ENCODE results near the gene ASXL2.
"Not testable (repeated sequence)": the region's sequence is repeated elsewhere in the genome, so short reads cannot be mapped to it uniquely, and the experiment has no call there.

ASXL2 gene

DNA sequence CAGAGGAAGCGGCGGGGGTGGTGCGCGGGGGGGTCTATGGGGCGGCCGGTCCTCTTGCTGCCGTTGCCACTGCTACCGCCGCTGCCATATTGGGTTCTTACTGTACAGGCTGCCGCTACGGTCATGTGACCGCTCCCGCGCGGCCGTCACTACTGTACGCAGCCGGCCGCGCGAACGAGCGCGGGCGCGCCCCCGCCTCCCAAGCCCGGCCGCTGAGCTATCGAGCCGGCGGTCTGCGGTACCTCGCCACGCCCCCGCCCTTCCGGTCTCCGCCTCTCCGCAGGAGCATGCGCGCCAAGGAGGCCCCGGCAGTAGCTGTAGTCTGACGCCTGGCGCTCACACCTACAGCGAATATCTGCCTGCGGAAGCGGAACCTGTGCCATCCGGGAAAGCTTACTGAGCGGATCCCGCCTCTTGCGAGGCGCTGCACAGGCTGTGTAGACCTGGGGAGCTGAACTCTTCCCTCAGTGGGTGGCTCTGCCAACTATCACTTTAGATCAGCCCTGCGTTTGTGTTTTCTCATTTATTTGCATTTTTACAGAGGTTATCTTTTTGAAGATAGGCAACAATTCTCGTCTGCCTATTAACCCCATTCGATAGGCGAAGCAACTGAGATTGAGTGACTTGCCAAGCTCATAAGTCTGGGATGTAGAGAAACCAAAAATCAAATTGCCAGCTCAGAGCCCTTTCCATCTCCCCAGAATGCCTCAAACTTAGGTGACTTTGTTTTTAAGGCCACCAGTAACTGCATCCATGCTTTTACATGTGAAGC lies at the start of gene ASXL2:
Gene ASXL2 (minus strand): TSS at position 127 of the 772 bp plus-strand sequence. CDS start 265 bp downstream, outside the sequence.
- FAIRE-seq: no peak

GRCh38 chr2:25926984-25927756 lies 48.9 kb upstream of the ASXL2 start:
- FAIRE-seq: no peak

- FAIRE-seq: no peak
Measured at GRCh38 chr2:25922501-25922900, 44.2 kb upstream of the ASXL2 start.

- no peak for FAIRE-seq
Measured at GRCh38 chr2:25920786-25921415, 42.6 kb upstream of the ASXL2 start.

GRCh38 chr2:25920336-25920735 lies 42.0 kb upstream of the ASXL2 start:
- FAIRE-seq: no peak

DNA sequence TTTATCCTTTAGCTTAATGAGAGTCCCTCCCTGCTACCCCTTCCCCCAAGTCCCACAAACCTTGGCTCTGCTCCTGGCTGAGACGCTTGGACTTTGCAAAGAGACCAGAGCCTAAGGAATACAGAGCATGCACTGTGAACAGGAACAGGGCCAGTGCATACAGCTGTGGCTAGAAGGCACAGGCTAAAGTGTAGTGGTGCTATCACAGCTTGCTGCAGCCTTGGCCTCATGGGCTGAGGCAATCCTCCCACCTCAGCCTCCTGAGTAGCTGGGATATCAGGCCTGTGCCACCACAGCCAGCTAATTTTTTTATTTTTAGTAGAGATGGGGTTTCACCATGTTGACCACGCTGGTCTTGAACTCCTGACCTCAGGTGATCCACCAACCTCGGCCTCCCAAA lies 39.5 kb upstream of the ASXL2 start:
- FAIRE-seq: no peak

GRCh38 chr2:25917411-25917810 lies 39.1 kb upstream of the ASXL2 start:
- not testable (repeated sequence) for FAIRE-seq

- FAIRE-seq: not testable (repeated sequence)
Measured at GRCh38 chr2:25915944-25916772, 37.9 kb upstream of the ASXL2 start.

- FAIRE-seq: not testable (repeated sequence)
Measured at GRCh38 chr2:25915411-25915810, 37.1 kb upstream of the ASXL2 start.

- FAIRE-seq: not testable (repeated sequence)
Measured at GRCh38 chr2:25913696-25913973, 35.3 kb upstream of the ASXL2 start.

DNA sequence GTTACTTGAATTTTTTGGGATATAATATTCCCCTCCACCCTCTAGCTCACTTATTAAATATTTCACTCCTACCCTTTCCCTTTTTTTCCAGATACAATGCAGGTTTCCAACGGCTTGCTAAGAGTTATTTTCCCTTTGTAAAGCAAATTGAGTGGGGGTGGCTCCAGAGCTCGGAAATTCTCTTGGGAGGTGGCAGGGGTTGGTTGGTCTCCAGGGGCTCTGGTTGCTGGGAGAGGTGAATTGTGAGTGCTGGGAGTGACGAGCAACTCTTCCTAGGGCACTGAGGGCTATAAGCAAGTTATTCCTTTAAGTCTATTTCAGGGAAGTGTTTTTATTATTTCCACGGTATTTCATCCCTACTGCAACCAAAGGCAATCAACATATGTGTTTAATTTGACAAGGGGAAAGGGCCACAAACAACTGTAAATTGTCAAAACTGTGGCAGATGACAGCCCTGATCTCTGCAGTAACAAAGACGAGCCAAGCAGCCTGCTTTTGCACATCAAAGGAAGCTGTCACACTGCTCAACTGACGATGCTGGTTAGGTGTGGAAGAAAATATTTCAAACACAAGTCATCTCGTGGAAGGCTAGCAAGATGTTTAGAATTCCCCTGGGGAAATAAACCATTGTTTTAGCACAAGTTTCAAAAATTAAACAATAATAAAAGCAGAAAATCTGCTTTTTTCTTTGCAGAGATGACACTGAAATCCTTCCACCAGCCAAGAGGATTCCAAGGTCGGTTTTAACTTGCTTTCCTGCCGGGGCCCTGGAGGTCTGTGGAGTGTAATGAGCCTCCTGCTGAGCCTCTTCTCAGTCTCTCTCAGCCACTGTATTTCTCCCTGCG lies 34.8 kb upstream of the ASXL2 start:
- no peak for FAIRE-seq

- FAIRE-seq: not testable (repeated sequence)
Measured at GRCh38 chr2:25909574-25909973, 31.3 kb upstream of the ASXL2 start.

DNA sequence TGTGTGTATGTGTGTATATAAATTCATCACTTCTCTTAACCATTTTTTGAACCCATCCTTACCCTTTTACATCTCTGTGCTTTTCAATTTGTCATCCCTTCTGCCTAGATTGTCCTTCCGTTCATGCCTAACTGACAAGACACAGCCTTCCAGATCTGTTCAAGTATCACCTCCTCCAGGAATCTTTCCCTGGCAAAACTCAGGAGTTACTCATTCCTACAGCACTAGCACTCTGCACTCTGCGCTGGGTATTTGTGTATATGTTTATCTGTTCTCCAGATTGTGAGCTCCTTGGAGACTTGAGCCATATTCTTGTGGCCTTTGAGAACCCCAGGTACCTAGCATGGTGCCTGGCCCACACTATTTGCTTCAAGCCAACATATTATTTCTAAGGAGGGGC lies 26.8 kb upstream of the ASXL2 start:
- FAIRE-seq: no peak

GRCh38 chr2:25903216-25903776 lies 25.0 kb upstream of the ASXL2 start:
- no peak for FAIRE-seq

GRCh38 chr2:25899404-25899970 lies 21.2 kb upstream of the ASXL2 start:
- FAIRE-seq: no peak

- no peak for FAIRE-seq
Measured at GRCh38 chr2:25897506-25897905, 19.2 kb upstream of the ASXL2 start.

GRCh38 chr2:25896308-25896707 lies 18.0 kb upstream of the ASXL2 start:
- FAIRE-seq: not testable (repeated sequence)

DNA sequence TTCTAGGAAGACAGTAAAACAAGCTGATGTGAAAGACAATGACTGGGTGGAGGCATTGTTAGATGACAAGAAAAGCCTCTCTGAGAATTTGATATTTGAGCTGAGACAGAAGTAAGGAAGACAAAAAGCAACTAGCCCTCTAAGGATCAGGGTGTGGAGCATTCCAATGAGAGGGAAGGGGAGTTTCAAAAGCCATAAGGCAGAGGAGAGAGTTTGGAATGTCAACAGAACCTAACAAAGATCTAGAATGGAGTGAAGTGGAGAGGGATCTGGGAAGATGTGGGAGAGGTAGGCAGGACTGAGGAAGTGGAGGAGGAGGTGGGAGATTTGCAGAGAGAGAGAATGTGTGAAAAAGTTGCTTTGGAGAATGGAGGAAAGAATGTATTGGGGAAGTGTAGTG lies 17.3 kb upstream of the ASXL2 start:
- FAIRE-seq: no peak

DNA sequence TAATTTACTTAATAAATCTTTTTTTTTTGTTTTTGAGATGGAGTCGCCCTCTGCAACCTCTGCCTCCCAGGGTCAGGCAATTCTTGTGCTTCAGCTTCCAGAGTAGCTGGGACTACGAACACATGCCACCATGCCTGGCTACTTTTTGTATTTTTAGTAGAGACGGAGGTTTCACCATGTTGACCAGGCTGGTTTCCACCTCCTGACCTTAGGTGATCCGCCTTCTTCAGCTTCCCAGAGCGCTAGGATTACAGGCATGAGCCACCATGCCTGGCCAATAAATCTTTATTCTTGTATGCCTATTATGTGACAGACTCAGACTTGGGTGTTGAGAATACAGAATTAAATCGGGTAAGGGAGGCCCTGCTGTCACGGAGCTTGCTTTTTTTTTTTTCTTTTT lies 16.7 kb upstream of the ASXL2 start:
- FAIRE-seq: no peak

DNA sequence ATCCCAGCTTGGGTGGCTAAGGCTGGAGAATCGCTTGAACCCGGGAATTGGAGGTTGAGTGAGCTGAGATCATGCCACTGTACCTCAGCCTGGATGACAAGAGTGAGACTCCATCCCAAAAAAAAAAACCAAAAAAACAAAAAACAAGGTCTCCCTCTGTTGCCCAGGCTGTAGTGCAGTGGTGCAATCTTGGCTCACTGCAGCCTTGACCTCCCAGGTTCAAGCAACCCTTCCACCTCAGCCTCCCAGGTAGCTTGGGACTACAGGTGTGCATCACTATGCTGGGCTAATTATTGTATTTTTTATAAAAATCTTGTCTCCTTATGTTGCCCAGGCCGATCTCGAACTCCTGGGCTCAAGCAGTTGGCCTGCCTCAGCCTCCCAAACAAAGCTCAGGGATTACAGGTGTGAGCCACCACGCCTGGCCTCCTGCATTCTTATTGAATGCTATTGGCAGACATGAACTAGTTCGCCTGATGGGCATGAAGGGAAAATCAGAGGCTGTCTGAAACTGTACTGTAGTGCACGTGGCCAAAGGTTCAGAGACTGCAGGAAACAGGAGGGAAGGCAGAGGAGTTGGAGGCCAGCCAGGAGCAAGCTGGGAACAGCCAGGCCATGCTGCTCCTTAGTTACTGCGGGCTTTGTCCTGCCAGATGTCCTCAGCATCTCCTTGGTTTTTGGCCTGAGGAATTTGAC lies 16.0 kb upstream of the ASXL2 start:
- FAIRE-seq: no peak

DNA sequence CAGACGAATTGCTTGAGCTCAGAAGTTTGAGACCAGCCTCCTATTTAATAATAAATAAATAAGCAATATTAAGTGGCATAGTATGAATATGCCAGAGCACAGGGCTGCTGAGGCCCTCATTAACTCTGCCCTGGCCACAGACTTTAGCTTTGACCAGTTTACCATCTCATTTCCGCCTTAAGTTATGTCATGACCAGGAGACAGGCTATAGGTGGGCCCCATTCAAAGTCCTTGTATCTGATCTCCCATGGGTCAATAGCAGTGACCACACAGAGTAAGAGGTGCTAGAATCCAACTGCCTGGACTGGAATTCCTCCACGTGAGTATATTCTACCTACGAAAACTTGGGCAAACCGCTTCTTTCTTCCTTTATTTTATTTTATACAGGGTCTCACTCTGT lies 13.4 kb upstream of the ASXL2 start:
- FAIRE-seq: no peak

Data from endometrium (tissue), 2 donors.